Ureter (tissue), 1 donor: ENCODE results near the gene NIF3L1. TPM values are rescaled to one million over a fixed set of nuclear protein-coding genes. Genes with fewer than 3 reads are reported as not detected.

Experiments used
- total RNA-seq: library from RNA; stranded (reverse); gene quantifications from one replicate; pipeline ENCODE4 v1.2.4, GENCODE V29; 2023
- donor health status: DM: yes; HTN: yes; CAD: no.

NIF3L1 gene
- total RNA-seq, 1 donor from 2014 or later = 30.8 TPM

Other genes starting within 250 kb of the NIF3L1 start
- 242 TPM for gene BZW1, start 77.5 kb upstream of the NIF3L1 start, total RNA-seq
- gene CLK1, start 24.7 kb upstream of the NIF3L1 start, total RNA-seq = 116 TPM
- 30.8 TPM for gene PPIL3, start 294 bp upstream of the NIF3L1 start, total RNA-seq
- 44.9 TPM for gene ORC2, start 74.3 kb downstream of the NIF3L1 start, total RNA-seq
- 34.2 TPM for gene HYCC2, start 182.3 kb downstream of the NIF3L1 start, total RNA-seq
- 83.9 TPM for gene NDUFB3, start 182.6 kb downstream of the NIF3L1 start, total RNA-seq
- 187 TPM for gene CFLAR, start 226.8 kb downstream of the NIF3L1 start, total RNA-seq